Fibroblast of upper back skin (primary cell): ENCODE results near the gene ADARB1.

Source experiments
- DNase-seq: peaks from one replicate; pipeline ENCODE4 v3.0.0-alpha.2; 2013

Gene ADARB1

GRCh38 chr21:45256912-45257672 is 182.7 kb downstream of the ADARB1 start:
- DNase-seq, result no peak

GRCh38 chr21:45257673-45258341 is 183.4 kb downstream of the ADARB1 start:
- DNase-seq, result no peak

GRCh38 chr21:45258466-45258865 is 184.1 kb downstream of the ADARB1 start:
- DNase-seq, result no peak

GRCh38 chr21:45259206-45259840 is 184.9 kb downstream of the ADARB1 start:
- DNase-seq, result no peak

- no peak for DNase-seq
Measured at GRCh38 chr21:45260191-45260825, 185.9 kb downstream of the ADARB1 start.

- DNase-seq, result no peak
Measured at GRCh38 chr21:45261093-45261492, 186.7 kb downstream of the ADARB1 start.

GRCh38 chr21:45262041-45262581 is 187.7 kb downstream of the ADARB1 start:
- no peak for DNase-seq

- no peak for DNase-seq
Measured at GRCh38 chr21:45262616-45263015, 188.2 kb downstream of the ADARB1 start.

- DNase-seq, result no peak
Measured at GRCh38 chr21:45263534-45263933, 189.2 kb downstream of the ADARB1 start.

GRCh38 chr21:45264146-45264911 is 189.9 kb downstream of the ADARB1 start:
- no peak for DNase-seq

GRCh38 chr21:45264912-45265515 is 190.6 kb downstream of the ADARB1 start:
- no peak for DNase-seq

GRCh38 chr21:45265721-45266517 is 191.5 kb downstream of the ADARB1 start:
- DNase-seq, result no peak

- DNase-seq, result peak; percentile 21
Measured at GRCh38 chr21:45266518-45267389, 192.4 kb downstream of the ADARB1 start.

- no peak for DNase-seq
Measured at GRCh38 chr21:45267390-45267760, 193.0 kb downstream of the ADARB1 start.

GRCh38 chr21:45269861-45270260 is 195.5 kb downstream of the ADARB1 start:
- DNase-seq, result no peak

GRCh38 chr21:45270306-45270821 is 196.0 kb downstream of the ADARB1 start:
- DNase-seq, result no peak
